ENCODE measurements around the gene PTMA.
"Not testable (repeated sequence)": the region's sequence is repeated elsewhere in the genome, so short reads cannot be mapped to it uniquely, and the experiment has no call there.

DNA sequence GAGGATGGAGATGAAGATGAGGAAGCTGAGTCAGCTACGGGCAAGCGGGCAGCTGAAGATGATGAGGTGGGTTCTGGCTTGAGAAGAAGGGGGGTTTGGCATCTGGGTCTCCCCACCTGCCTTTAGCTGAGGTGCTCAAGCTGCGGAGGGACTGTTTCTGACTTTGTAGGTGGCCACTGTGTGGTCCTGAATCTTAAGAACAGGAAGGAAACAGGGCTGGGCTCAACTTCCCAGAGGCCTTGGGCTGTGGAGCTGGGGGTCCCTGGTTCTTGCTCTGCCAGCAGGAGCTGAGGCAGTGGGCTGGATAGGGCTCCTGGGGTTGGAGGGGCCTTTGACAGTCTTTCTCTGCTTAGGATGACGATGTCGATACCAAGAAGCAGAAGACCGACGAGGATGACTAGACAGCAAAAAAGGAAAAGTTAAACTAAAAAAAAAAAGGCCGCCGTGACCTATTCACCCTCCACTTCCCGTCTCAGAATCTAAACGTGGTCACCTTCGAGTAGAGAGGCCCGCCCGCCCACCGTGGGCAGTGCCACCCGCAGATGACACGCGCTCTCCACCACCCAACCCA, 4.2 kb downstream of the PTMA start:
- TF ChIP-seq, protein P1, sequence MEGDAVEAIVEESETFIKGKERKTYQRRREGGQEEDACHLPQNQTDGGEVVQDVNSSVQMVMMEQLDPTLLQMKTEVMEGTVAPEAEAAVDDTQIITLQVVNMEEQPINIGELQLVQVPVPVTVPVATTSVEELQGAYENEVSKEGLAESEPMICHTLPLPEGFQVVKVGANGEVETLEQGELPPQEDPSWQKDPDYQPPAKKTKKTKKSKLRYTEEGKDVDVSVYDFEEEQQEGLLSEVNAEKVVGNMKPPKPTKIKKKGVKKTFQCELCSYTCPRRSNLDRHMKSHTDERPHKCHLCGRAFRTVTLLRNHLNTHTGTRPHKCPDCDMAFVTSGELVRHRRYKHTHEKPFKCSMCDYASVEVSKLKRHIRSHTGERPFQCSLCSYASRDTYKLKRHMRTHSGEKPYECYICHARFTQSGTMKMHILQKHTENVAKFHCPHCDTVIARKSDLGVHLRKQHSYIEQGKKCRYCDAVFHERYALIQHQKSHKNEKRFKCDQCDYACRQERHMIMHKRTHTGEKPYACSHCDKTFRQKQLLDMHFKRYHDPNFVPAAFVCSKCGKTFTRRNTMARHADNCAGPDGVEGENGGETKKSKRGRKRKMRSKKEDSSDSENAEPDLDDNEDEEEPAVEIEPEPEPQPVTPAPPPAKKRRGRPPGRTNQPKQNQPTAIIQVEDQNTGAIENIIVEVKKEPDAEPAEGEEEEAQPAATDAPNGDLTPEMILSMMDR (IDR thresholded peaks at IDR 0.05): not testable (repeated sequence)
- TF ChIP-seq POLR2A (IDR thresholded peaks at IDR 0.05): not testable (repeated sequence)

Measured in heart left ventricle (tissue), 13 donors.